Stimulated activated effector memory CD8-positive, alpha-beta T cell treated with anti-CD3 and anti-CD28 coated beads, Interleukin-12 subunit alpha, Interleukin-12 subunit beta, amount 100 ng/mL, for 72 hours (primary cell): Measurements from ENCODE around the gene EZH1.

Experiments used
- ATAC-seq: fragments of 150-1000 bp; cut with Tn5 transposase; 2 replicates; pipeline ENCODE4 v1.10.0; 2021
- DNase-seq, 2 donors: peaks; one replicate each; pipeline ENCODE4 v3.0.0; 2021 to 2022; ENCODE audit warnings: low spot score in 2 of 2
- H3K27ac Mint-ChIP-seq: one replicate; pipeline ENCODE4 v1.8.0; 2022; ENCODE audit warnings: mild to moderate bottlenecking, mixed read lengths
- H3K36me3 Mint-ChIP-seq: one replicate; pipeline ENCODE4 v1.8.0; 2022; ENCODE audit warnings: mild to moderate bottlenecking, mixed read lengths
- H3K4me1 Mint-ChIP-seq: one replicate; pipeline ENCODE4 v1.8.0; 2022; ENCODE audit warnings: mixed read lengths
- H3K4me3 Mint-ChIP-seq: one replicate; pipeline ENCODE4 v1.8.0; 2022; ENCODE audit warnings: mild to moderate bottlenecking, mixed read lengths
- H3K9me3 Mint-ChIP-seq: one replicate; pipeline ENCODE4 v1.8.0; 2022; ENCODE audit warnings: mixed read lengths

Gene EZH1

GRCh38 chr17:42704837-42705494 is 39.9 kb downstream of the EZH1 start:
- DNase-seq (peak in 1 of 2 donors; percentile 79), ATAC-seq (peak; percentile 92)
- Mint-ChIP-seq H3K27ac (peak overlapping the region; percentile 69), H3K4me3 (peak overlapping the region; percentile 15), H3K36me3 (peaks cover 100% of the 10 kb centered on the region), H3K4me1 (peaks cover 44% of the 10 kb centered on the region), H3K9me3 (no peaks in the 10 kb centered on the region)

GRCh38 chr17:42704490-42704836 is 40.4 kb downstream of the EZH1 start:
- Mint-ChIP-seq H3K9me3 (no peaks in the 10 kb centered on the region), H3K4me1 (peaks cover 43% of the 10 kb centered on the region), H3K4me3 (peak overlapping the region; percentile 15), H3K27ac (peak overlapping the region; percentile 69), H3K36me3 (peaks cover 95% of the 10 kb centered on the region)
- DNase-seq (no peak), ATAC-seq (peak; percentile 51)

DNA sequence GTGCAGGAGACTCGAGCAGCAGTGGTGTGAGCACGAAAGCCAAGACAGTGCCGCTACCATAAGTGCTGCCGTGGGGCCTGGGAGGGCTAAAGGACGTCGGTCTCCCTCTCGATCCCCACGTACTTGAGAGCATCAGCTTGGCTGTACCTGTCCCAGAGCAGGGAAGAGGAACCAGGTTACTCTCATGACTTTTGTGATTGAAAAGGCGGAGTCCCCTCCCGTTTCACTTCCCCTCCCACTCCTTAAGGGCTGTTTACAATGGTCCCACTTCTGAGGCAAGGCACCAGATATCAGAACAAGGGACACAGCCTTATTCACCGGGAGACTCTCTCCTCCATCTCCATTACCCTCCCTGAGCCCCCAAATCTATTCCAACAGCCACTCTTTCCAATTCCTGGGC is 42.4 kb downstream of the EZH1 start:
- peaks cover 75% of the 10 kb centered on the region for H3K36me3 Mint-ChIP-seq
- peaks cover 24% of the 10 kb centered on the region for H3K4me1 Mint-ChIP-seq
- no peak overlapping the region for H3K27ac Mint-ChIP-seq
- no peaks in the 10 kb centered on the region for H3K9me3 Mint-ChIP-seq
- ATAC-seq (no peak), DNase-seq (no peak)
- no peak overlapping the region for H3K4me3 Mint-ChIP-seq

GRCh38 chr17:42700586-42701289 is 44.1 kb downstream of the EZH1 start:
- DNase-seq (no peak), ATAC-seq (no peak)
- Mint-ChIP-seq H3K9me3 (no peaks in the 10 kb centered on the region), H3K4me3 (no peak overlapping the region), H3K36me3 (peaks cover 58% of the 10 kb centered on the region), H3K27ac (peak overlapping the region; percentile 8), H3K4me1 (peaks cover 16% of the 10 kb centered on the region)

DNA sequence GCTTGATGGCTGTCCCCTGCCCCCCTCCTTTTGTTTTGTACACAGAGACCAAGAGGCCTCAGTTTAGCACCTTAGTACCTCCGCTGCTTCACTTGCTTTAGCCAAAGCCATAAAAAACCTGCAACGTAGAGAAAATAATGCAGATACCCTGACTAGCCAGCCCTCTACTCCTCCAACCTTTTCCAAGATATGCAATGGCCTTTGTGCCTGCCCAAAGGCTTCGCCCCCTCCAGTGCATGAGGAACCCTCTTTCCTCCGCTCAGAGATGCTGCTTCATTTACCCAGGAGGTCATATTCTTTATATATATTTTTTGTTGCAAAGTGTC is 45.5 kb downstream of the EZH1 start:
- Mint-ChIP-seq H3K4me3 (no peak overlapping the region), H3K4me1 (peaks cover 6% of the 10 kb centered on the region), H3K9me3 (no peaks in the 10 kb centered on the region), H3K27ac (no peak overlapping the region), H3K36me3 (peaks cover 44% of the 10 kb centered on the region)
- ATAC-seq, result no peak
- no peak for DNase-seq

DNA sequence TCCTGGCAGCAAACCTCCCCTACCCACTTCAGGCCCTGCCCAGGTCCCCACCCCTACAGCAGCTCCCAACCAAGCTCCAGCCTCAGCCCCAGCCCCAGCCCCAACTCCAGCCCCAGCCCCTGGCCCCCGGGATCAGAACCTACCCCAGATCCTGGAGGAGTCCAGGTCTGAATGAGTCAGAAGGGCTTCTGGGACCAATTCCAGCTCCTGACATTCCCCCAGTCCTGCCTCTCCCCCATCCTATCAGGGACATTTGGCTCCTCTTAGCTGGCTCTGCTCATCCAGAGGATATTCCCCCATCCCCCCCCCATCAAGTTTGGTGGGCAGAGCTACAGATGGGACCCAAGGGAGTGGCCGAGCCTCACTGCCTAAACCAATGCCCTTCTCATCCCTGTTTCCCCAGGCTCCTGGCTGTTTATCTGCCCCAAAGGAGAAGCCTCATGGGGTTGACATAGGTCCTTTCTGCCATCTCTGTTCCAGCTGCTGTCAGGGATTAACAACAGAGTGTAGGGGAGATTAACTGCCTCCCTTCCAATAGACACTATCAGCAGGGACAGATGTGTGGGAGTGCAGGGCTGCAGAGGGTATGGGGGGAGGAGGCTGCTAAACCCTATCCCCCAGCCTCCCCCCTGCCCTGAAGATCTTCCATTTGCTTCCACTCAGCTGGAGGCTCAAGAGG is 46.0 kb downstream of the EZH1 start:
- Mint-ChIP-seq H3K4me1 (peaks cover under 1% of the 10 kb centered on the region), H3K9me3 (no peaks in the 10 kb centered on the region), H3K4me3 (no peak overlapping the region), H3K27ac (no peak overlapping the region), H3K36me3 (peaks cover 39% of the 10 kb centered on the region)
- ATAC-seq (no peak), DNase-seq (no peak)

DNA sequence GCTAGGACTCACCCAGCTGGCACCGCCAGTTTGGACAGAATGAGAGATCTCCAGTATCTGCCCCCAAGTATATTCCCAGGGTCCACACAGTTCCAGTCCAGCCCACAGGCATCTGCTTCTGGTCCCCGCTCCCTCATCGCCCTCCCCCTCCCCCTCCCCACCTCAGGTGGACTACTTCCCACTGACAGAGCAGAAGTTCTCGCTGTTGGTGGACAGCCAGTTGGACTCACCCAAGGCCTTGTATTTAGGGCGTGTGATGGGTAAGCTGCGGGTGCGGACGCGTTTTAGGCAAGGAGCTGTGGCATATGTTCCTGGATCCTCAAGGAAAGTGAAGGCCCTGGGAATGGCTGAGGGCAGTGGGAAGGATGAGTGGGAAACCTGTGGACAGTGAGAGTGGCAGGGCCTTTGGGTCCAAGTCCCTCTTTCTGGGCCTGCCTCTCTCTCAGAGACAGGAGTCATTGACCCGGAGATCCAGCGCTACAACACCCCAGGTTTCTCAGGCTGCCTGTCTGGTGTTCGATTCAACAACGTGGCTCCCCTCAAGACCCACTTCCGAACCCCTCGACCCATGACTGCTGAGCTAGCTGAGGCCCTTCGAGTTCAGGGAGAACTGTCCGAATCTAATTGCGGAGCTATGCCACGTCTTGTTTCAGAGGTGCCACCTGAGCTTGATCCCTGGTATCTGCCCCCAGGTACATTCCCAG is 47.6 kb downstream of the EZH1 start:
- ATAC-seq (no peak), DNase-seq (no peak)
- Mint-ChIP-seq H3K36me3 (peaks cover 23% of the 10 kb centered on the region), H3K4me3 (no peak overlapping the region), H3K4me1 (no peaks in the 10 kb centered on the region), H3K27ac (no peak overlapping the region), H3K9me3 (no peaks in the 10 kb centered on the region)

DNA sequence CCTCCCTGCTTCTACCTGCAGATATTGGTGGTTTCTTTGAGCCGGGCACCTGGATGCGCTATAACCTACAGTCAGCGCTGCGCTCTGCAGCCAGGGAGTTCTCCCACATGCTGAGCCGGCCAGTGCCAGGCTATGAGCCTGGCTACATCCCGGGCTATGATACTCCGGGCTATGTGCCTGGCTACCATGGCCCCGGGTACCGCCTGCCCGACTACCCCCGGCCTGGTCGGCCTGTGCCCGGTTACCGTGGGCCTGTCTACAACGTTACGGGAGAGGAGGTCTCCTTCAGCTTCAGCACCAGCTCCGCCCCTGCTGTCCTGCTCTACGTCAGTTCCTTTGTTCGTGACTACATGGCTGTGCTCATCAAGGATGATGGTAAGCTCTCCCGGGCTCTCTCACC is 49.3 kb downstream of the EZH1 start:
- ATAC-seq, result no peak
- no peaks in the 10 kb centered on the region for H3K9me3 Mint-ChIP-seq
- no peaks in the 10 kb centered on the region for H3K4me1 Mint-ChIP-seq
- no peak overlapping the region for H3K4me3 Mint-ChIP-seq
- DNase-seq, result no peak
- H3K36me3 Mint-ChIP-seq, result peaks cover 6% of the 10 kb centered on the region
- no peak overlapping the region for H3K27ac Mint-ChIP-seq

DNA sequence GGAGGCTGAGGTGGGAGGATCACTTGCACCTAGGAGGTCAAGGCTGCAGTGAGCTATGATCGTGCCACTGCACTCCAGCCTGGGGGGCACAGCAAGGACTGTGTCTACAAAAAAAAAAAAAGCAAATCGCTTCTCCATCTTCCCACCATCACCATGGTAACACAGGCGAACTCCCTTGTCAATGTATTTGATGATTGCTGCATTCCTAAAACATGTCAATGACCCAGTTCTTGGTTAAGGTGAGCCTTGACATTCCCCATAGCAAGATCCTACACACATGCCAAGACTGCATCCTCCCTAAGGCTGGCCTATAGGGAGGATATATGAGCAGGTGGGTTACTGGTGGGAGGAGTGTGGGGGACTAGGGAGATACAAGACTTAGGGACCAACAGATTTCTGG is 50.3 kb downstream of the EZH1 start:
- no peak overlapping the region for H3K4me3 Mint-ChIP-seq
- no peak overlapping the region for H3K27ac Mint-ChIP-seq
- ATAC-seq, result no peak
- H3K36me3 Mint-ChIP-seq, result no peaks in the 10 kb centered on the region
- no peaks in the 10 kb centered on the region for H3K9me3 Mint-ChIP-seq
- no peak for DNase-seq
- no peaks in the 10 kb centered on the region for H3K4me1 Mint-ChIP-seq

GRCh38 chr17:42692489-42692888 is 52.4 kb downstream of the EZH1 start:
- Mint-ChIP-seq H3K36me3 (no peaks in the 10 kb centered on the region), H3K27ac (no peak overlapping the region)
- ATAC-seq, result no peak

DNA sequence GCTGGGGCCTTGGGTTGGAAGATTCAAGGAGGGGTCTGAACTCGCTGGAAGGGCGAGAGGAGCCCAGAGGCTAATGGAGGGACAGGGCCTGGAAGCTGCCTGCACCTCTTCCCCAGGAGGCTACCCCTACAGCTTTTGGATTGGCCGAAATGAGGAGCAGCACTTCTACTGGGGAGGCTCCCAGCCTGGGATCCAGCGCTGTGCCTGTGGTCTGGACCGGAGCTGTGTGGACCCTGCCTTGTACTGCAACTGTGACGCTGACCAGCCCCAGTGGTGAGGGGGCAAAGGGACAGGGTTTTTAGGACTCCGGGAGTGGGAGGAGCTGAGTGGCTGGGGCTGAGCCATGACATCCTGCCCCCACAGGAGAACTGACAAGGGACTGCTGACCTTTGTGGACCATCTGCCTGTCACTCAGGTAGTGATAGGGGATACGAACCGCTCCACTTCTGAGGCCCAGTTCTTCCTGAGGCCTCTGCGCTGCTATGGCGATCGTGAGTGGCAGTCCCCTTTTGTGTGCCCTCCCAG is 53.8 kb downstream of the EZH1 start:
- Mint-ChIP-seq H3K9me3 (no peaks in the 10 kb centered on the region), H3K27ac (peak overlapping the region; percentile 52), H3K4me1 (no peaks in the 10 kb centered on the region), H3K4me3 (no peak overlapping the region), H3K36me3 (no peaks in the 10 kb centered on the region)
- ATAC-seq (peak; percentile 17), DNase-seq (no peak)

More at GRCh38 chr17:42692489-42692888, 52.4 kb downstream of the EZH1 start:
- Mint-ChIP-seq H3K9me3 (no peaks in the 10 kb centered on the region), H3K4me3 (no peak overlapping the region), H3K4me1 (no peaks in the 10 kb centered on the region)
- no peak for DNase-seq

DNA sequence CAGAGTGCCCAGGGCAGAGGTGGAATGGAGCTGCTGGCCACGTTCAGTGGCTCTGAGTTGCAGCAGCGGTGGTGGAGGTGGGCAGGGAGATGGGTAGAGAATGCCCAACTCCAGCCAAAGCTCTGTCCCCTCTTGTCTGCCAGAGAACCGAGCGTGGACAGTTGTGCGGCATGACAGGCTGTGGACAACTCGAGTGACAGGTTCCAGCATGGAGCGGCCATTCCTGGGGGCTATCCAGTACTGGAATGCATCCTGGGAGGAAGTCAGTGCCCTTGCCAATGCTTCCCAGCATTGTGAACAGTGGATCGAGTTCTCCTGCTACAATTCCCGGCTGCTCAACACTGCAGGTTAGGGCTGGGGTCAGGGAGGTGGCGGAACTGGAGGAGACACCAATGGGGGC is 54.2 kb downstream of the EZH1 start:
- DNase-seq (no peak), ATAC-seq (no peak)
- no peaks in the 10 kb centered on the region for H3K4me1 Mint-ChIP-seq
- H3K27ac Mint-ChIP-seq, result no peak overlapping the region
- H3K4me3 Mint-ChIP-seq, result no peak overlapping the region
- H3K9me3 Mint-ChIP-seq, result no peaks in the 10 kb centered on the region
- H3K36me3 Mint-ChIP-seq, result no peaks in the 10 kb centered on the region

DNA sequence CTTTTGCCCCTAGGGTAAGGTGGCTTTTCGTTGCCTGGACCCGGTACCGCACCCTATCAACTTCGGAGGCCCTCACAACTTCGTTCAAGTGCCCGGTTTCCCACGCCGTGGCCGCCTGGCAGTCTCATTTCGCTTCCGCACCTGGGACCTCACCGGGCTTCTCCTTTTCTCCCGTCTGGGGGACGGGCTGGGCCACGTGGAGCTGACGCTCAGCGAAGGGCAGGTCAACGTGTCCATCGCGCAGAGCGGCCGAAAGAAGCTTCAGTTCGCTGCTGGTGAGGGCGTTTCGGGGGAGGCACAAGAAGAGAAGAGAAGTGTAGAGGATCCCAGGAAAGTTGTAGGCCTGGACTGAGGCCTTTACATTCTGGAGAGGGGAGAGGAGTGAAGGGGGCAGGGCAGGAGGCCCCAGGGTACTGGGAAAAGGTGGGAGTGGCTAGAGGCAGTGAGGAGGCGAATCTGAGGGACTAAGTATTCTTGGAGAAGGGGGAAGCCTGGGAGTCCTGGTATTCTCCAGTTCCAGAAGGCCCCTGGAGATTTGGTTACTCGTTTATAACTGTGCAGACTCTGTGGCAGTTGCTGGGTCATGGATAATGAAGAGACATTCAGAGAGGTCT is 57.0 kb downstream of the EZH1 start:
- ATAC-seq (no peak), DNase-seq (no peak)
- H3K36me3 Mint-ChIP-seq, result peaks cover 6% of the 10 kb centered on the region
- H3K4me1 Mint-ChIP-seq, result peaks cover 15% of the 10 kb centered on the region
- H3K4me3 Mint-ChIP-seq, result no peak overlapping the region
- H3K27ac Mint-ChIP-seq, result no peak overlapping the region
- no peaks in the 10 kb centered on the region for H3K9me3 Mint-ChIP-seq

DNA sequence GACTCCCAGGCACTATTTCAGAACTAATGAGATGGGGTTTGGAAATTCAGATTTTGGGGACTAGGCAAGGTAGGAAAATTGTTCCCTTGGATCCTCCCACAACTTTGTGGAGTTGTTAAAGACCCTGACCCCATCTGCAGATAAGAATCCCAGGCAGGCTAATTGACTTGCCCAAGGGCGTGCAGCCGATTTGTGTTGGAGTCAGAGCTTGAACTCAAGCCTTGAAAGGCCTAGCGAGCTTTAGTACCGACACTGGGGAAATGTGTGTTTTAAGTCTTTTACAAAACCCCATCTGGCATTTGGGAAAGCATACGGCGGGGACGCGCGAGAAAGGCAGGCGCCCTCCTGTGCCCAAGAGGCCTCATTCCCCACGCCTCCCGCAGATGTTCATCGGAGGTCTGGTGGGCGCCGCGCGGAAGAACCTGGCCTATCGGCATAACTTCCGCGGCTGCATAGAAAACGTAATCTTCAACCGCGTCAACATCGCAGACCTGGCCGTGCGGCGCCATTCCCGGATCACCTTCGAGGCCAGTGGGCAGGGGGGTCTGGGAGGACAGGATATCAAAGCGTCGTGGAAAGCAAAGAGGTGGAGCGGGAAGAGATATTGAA is 58.2 kb downstream of the EZH1 start:
- Mint-ChIP-seq H3K36me3 (peaks cover 6% of the 10 kb centered on the region), H3K9me3 (no peaks in the 10 kb centered on the region), H3K27ac (no peak overlapping the region), H3K4me3 (no peak overlapping the region), H3K4me1 (peaks cover 27% of the 10 kb centered on the region)
- no peak for ATAC-seq
- no peak for DNase-seq

DNA sequence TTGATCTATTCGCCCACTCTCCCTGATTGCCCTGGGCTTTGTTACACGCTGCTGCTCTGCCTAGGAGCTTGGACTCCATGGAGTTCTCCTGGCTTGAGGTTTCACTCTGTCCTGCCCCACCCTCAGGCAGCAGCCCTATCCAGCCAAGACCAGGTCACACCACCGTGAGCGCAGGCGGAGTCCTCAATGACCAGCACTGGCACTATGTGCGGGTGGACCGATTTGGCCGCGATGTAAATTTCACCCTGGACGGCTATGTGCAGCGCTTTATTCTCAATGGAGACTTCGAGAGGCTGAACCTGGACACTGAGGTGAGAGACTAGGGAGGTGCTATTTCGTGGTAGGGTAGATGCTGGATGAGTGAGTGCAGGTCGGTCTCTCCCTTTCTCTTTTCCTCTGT is 59.0 kb downstream of the EZH1 start:
- H3K9me3 Mint-ChIP-seq, result no peaks in the 10 kb centered on the region
- no peak for DNase-seq
- peaks cover 35% of the 10 kb centered on the region for H3K4me1 Mint-ChIP-seq
- ATAC-seq, result no peak
- no peak overlapping the region for H3K4me3 Mint-ChIP-seq
- H3K36me3 Mint-ChIP-seq, result peaks cover 6% of the 10 kb centered on the region
- no peak overlapping the region for H3K27ac Mint-ChIP-seq
